ENCODE results near the gene IL18RAP.

The IL18RAP gene

GRCh38 chr2:102498414-102498813, 75.5 kb downstream of the IL18RAP start:
- DNase-seq, result no peak

GRCh38 chr2:102499558-102499957, 76.6 kb downstream of the IL18RAP start:
- no peak for DNase-seq
